ENCODE measurements around the gene CLRN3.

CLRN3 gene

GRCh38 chr10:127869329-127869728 lies 23.4 kb downstream of the CLRN3 start:
- TF ChIP-seq CTCF (IDR thresholded peaks at IDR 0.05; ENCODE audit: borderline replicate concordance, insufficient read depth, low read depth, low read length): no peak
- H3K4me3 ChIP-seq (ENCODE audit: low read depth, low read length): no peak overlapping the region

- H3K4me3 ChIP-seq (ENCODE audit: low read depth, low read length): no peak overlapping the region
- no peak for TF ChIP-seq CTCF (IDR thresholded peaks at IDR 0.05; ENCODE audit: borderline replicate concordance, insufficient read depth, low read depth, low read length)
These were observed 24.9 kb downstream of the CLRN3 start for GRCh38 chr10:127867805-127868204.

- no peak overlapping the region for H3K4me3 ChIP-seq (ENCODE audit: low read depth, low read length)
- TF ChIP-seq CTCF (IDR thresholded peaks at IDR 0.05; ENCODE audit: borderline replicate concordance, insufficient read depth, low read depth, low read length): no peak
These were observed 26.3 kb downstream of the CLRN3 start for GRCh38 chr10:127866276-127867013.

DNA sequence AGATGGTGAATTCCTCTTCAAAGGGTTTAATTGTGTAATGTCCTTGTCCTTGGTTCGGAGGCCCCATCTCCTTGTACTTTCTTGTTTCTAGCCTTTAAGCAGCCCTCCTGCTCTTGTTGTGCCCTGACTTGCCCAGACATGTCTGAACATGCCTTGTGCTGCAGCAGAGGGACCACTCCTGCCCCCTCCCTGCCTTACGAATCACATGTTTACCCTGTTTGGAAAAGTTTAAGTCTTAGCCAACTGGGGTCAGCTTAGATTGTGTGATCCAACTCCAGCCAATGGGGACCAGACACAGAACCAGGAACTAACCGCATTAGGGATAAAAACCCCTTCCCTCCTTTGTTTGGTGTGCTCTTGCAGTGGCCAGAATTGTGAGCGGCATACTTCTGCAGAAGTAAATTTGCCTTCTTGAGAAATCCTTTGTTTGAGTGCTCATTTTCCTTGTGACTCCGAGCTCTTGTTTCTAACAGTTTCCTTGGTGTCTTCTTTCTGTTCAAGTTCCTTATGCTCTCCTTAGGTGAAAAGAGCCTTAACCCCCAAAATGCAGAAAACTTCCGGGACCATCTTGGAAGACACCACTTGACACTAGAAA lies 29.4 kb downstream of the CLRN3 start:
- TF ChIP-seq CTCF (IDR thresholded peaks at IDR 0.05; ENCODE audit: borderline replicate concordance, insufficient read depth, low read depth, low read length): no peak
- H3K4me3 ChIP-seq (ENCODE audit: low read depth, low read length): no peak overlapping the region

DNA sequence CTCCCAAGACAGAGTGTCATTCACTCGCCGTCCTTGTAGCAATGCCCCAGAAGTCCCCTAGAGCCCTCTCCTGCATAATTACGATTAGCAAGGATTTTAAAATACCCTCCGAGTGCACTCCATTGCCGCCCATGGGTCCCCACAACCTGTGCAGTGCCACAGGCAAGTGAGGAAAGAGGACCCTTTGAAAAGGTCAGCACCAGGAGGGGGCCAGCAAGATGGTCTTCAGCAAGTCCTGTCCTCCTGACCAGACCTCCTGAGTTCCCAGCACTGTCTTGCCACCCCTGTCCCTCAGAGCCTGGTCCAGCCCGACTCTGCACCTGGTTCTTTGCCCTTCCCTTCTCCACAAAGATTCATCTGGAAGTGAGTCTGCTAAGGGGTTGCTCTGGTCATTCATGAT lies 32.1 kb downstream of the CLRN3 start:
- TF ChIP-seq CTCF (IDR thresholded peaks at IDR 0.05; ENCODE audit: borderline replicate concordance, insufficient read depth, low read depth, low read length): no peak
- no peak overlapping the region for H3K4me3 ChIP-seq (ENCODE audit: low read depth, low read length)

- no peak for TF ChIP-seq CTCF (IDR thresholded peaks at IDR 0.05; ENCODE audit: borderline replicate concordance, insufficient read depth, low read depth, low read length)
- H3K4me3 ChIP-seq (ENCODE audit: low read depth, low read length): no peak overlapping the region
These were observed 36.8 kb downstream of the CLRN3 start for GRCh38 chr10:127855976-127856375.

- H3K4me3 ChIP-seq (ENCODE audit: low read depth, low read length): no peak overlapping the region
- TF ChIP-seq CTCF (IDR thresholded peaks at IDR 0.05; ENCODE audit: borderline replicate concordance, insufficient read depth, low read depth, low read length): no peak
These were observed 37.2 kb downstream of the CLRN3 start for GRCh38 chr10:127855591-127855881.

All from GM12875 (cell line).